HUES64 (cell line): ENCODE results near the gene MRFAP1.
"Not testable (repeated sequence)": the region's sequence is repeated elsewhere in the genome, so short reads cannot be mapped to it uniquely, and the experiment has no call there.

ENCODE experiments used
- H3K27ac ChIP-seq: 2 replicates; pipeline ENCODE4 v1.7.0; 2013; ENCODE audit warnings: low read depth, low read length, inconsistent platforms
- H3K27me3 ChIP-seq: 2 replicates; pipeline ENCODE4 v1.6.1; 2013; ENCODE audit warnings: mild to moderate bottlenecking, low read length; ENCODE audit not compliant: insufficient read depth
- H3K36me3 ChIP-seq: 2 replicates; pipeline ENCODE4 v1.6.1; 2013; ENCODE audit warnings: mild to moderate bottlenecking, low read length; ENCODE audit not compliant: insufficient read depth
- H3K4me1 ChIP-seq: 2 replicates; pipeline ENCODE4 v1.6.1; 2013; ENCODE audit warnings: mild to moderate bottlenecking, low read length, moderate library complexity; ENCODE audit not compliant: insufficient read depth
- H3K4me3 ChIP-seq: 2 replicates; pipeline ENCODE4 v1.5.1; 2013; ENCODE audit warnings: mild to moderate bottlenecking, low read length, moderate library complexity
- H3K9ac ChIP-seq: 2 replicates; pipeline ENCODE4 v1.6.1; 2013; ENCODE audit warnings: mild to moderate bottlenecking, low read depth, low read length
- H3K9me3 ChIP-seq: 2 replicates; pipeline ENCODE4 v1.6.1; 2013; ENCODE audit warnings: low read depth, low read length; ENCODE audit not compliant: insufficient read depth
- WGBS: fragments of 150-250, 120-280 bp; methylation state at CpG from one replicate; pipeline ENCODE4 v1.1.7; 2013; ENCODE audit warnings: missing lambda C conversion rate; 5-methylcytosine and 5-hydroxymethylcytosine counted together

MRFAP1 gene

GRCh38 chr4:6672541-6673190, 32.2 kb downstream of the MRFAP1 start:
- H3K4me3 ChIP-seq, H3K9me3 ChIP-seq, H3K27ac ChIP-seq, H3K27me3 ChIP-seq, H3K9ac ChIP-seq: not testable (repeated sequence)
- peaks cover 23% of the 10 kb centered on the region for H3K36me3 ChIP-seq
- WGBS, result 96% methylated on average over 34 of the region's 34 CpGs
- H3K4me1 ChIP-seq, result peaks cover 14% of the 10 kb centered on the region; the same call in 1 of the 2 replicates

DNA sequence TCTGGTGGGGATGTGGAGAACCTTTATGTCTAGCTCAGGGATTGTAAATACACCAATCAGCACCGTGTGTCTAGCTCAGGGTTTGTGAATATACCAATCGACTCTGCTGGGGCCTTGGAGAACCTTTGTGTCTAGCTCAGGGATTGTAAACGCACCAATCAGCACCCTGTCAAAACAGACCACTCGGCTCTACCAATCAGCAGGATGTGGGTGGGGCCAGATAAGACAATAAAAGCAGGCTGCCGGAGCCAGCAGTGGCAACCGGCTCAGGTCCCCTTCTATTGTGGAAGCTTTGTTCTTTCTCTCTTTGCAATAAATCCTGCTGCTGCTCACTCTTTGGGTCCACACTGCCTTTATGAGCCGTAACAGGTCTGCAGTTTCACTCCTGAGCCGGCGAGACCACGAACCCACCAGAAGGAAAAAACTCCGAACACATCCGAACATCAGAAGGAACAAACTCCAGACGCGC, 32.7 kb downstream of the MRFAP1 start:
- Histone ChIP-seq H3K4me3 (peak overlapping the region; percentile 88), H3K9ac (peak overlapping the region; percentile 38; the same call in 1 of the 2 replicates), H3K36me3 (peaks cover 24% of the 10 kb centered on the region), H3K4me1 (peaks cover 14% of the 10 kb centered on the region; the same call in 1 of the 2 replicates)
- H3K9me3 ChIP-seq, H3K27me3 ChIP-seq, H3K27ac ChIP-seq: not testable (repeated sequence)
- 71% methylated on average over 14 of the region's 14 CpGs for WGBS

DNA sequence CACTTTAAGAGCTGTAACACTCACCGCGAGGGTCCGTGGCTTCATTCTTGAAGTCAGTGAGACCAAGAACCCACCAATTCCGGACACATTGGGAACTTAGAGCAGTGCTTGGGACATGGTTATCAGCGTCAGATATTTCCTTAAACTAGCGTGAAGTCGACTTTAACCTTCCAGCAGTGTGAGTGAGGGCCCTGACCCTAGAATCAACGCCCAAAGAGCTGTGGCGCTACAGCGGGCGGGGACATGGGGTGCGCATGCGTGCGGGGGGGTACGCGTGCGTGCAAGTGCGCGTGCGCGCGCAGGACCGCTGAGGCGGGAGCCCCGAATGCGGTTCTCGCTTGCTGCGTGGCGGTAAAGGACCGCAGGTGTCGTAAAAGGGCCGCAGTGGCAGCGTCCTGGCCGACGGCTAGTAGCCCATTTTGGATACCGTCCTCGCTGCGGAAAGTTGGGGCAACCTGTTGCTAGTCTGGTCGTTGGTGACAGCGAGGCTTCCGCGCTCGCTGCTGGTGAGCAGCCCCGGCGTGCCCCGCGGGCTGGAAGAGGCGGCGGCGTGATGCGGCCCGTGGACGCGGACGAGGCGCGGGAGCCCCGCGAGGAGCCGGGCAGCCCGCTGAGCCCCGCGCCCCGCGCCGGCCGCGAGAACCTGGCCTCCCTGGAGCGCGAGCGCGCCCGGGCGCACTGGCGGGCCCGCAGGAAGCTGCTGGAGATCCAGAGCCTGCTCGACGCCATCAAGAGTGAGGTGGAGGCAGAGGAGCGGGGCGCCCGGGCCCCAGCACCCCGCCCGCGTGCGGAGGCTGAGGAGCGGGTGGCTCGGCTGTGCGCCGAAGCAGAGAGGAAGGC, 33.4 kb downstream of the MRFAP1 start:
- Histone ChIP-seq H3K9me3 (no peaks in the 10 kb centered on the region), H3K4me3 (peak overlapping the region; percentile 88), H3K27me3 (no peaks in the 10 kb centered on the region), H3K4me1 (peaks cover 14% of the 10 kb centered on the region; the same call in 1 of the 2 replicates), H3K36me3 (peaks cover 24% of the 10 kb centered on the region), H3K9ac (peak overlapping the region; percentile 69), H3K27ac (peak overlapping the region; percentile 42)
- WGBS, result 2% methylated on average over 89 of the region's 89 CpGs

GRCh38 chr4:6674500-6675149, 34.1 kb downstream of the MRFAP1 start:
- 9% methylated on average over 40 of the region's 40 CpGs for WGBS
- Histone ChIP-seq H3K27ac (peak overlapping the region; percentile 42; the same call in 1 of the 2 replicates), H3K36me3 (peaks cover 24% of the 10 kb centered on the region), H3K9ac (peak overlapping the region; percentile 69), H3K4me3 (peak overlapping the region; percentile 88), H3K4me1 (peaks cover 14% of the 10 kb centered on the region; the same call in 1 of the 2 replicates), H3K27me3 (no peaks in the 10 kb centered on the region), H3K9me3 (no peaks in the 10 kb centered on the region)

- Histone ChIP-seq H3K9me3 (no peaks in the 10 kb centered on the region), H3K4me1 (peaks cover 14% of the 10 kb centered on the region; the same call in 1 of the 2 replicates), H3K4me3 (no peak overlapping the region), H3K27ac (no peak overlapping the region), H3K9ac (no peak overlapping the region), H3K36me3 (peaks cover 24% of the 10 kb centered on the region), H3K27me3 (no peaks in the 10 kb centered on the region)
- 94% methylated on average over 19 of the region's 21 CpGs for WGBS
These were observed 36.5 kb downstream of the MRFAP1 start for GRCh38 chr4:6676722-6677558.

GRCh38 chr4:6680372-6681034, 40.0 kb downstream of the MRFAP1 start:
- H3K27me3 ChIP-seq, result no peaks in the 10 kb centered on the region
- H3K4me1 ChIP-seq, result peaks cover 6% of the 10 kb centered on the region; the same call in 1 of the 2 replicates
- H3K4me3 ChIP-seq, result no peak overlapping the region
- H3K9ac ChIP-seq, result no peak overlapping the region
- H3K9me3 ChIP-seq, result no peaks in the 10 kb centered on the region
- H3K27ac ChIP-seq, result no peak overlapping the region
- 84% methylated on average over 10 of the region's 10 CpGs for WGBS
- peaks cover 18% of the 10 kb centered on the region for H3K36me3 ChIP-seq

DNA sequence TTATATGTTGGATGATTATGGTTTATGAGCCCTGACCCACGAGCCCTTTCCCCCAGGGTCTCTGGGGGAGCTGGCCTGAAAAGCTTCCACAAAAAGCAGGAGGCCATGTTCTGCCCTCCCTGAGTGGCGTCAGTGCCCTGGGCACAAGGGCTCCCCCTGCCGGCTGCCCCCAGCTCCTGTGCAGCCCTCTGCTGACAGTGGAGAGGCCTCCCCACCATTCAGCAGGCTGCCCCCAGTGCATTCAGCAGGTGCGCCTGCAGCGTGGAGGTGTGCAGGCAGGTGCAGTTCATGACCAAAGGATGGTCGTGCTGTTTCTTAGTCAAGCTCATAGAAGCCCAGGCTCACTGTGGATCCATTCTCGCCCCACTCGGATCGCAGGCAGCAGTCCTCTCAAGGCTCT, 40.7 kb downstream of the MRFAP1 start:
- Histone ChIP-seq H3K27me3 (no peaks in the 10 kb centered on the region), H3K27ac (no peak overlapping the region), H3K4me1 (no peaks in the 10 kb centered on the region), H3K4me3 (no peak overlapping the region), H3K36me3 (peaks cover 11% of the 10 kb centered on the region), H3K9me3 (no peaks in the 10 kb centered on the region), H3K9ac (no peak overlapping the region)
- WGBS, result 91% methylated on average over 9 of the region's 9 CpGs

DNA sequence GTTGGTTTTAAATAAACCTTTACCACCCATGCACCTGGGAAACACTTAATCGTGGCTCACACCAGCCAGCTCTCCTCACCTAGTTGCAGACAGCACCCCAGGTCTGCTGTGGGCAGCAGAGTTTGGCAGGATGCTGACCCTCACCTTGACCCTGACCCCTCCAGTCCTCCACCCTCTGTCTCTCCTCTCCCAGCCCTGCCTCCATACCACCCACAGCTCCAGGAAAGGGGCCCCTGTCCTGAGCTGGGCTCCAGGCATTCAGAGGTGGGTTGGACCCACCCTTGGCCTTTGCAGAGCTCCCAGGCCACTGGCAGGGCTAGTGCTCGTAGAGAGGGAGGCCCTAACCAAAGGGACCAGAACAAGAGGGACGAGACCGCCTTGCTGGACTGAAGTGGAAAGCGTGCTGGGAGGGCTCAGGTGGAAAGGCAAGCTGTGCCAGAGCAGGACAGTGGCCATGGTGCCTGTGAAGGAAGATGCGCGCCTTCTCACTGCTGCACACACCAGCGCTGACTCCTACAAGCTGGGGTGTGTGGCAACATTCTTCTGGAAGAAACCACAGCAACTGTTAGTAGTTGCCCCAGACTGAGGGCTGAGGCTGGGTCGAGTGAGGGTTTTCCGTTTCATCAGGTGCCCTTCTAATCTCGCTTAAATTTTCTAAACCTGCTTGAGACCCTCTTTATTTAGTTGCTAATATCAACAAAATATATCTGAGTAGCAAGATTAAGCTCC, 42.5 kb downstream of the MRFAP1 start:
- Histone ChIP-seq H3K9me3 (peaks cover 2% of the 10 kb centered on the region; the same call in 1 of the 2 replicates), H3K27me3 (no peaks in the 10 kb centered on the region), H3K4me1 (no peaks in the 10 kb centered on the region; the same call in 1 of the 2 replicates), H3K4me3 (no peak overlapping the region), H3K9ac (no peak overlapping the region), H3K27ac (no peak overlapping the region), H3K36me3 (no peaks in the 10 kb centered on the region)
- 93% methylated on average over 11 of the region's 11 CpGs for WGBS

GRCh38 chr4:6684656-6685055, 44.2 kb downstream of the MRFAP1 start:
- Histone ChIP-seq H3K27me3 (no peaks in the 10 kb centered on the region), H3K36me3 (no peaks in the 10 kb centered on the region), H3K9me3 (peaks cover 2% of the 10 kb centered on the region; the same call in 1 of the 2 replicates), H3K4me1 (peaks cover 14% of the 10 kb centered on the region), H3K4me3 (no peak overlapping the region), H3K9ac (no peak overlapping the region), H3K27ac (no peak overlapping the region)
- WGBS, result 90% methylated on average over 11 of the region's 11 CpGs
